Stimulated activated memory B cell treated with anti-CD40 and anti-IgM and Interleukin-4, amounts not matched to agents 10 μg/mL and 1 μg/mL and 100 μg/mL, for 72 hours (primary cell): Measurements from ENCODE around the gene GRIN3B.

ENCODE experiments used
- ATAC-seq: fragments of 150-1000 bp; cut with Tn5 transposase; 2 replicates; pipeline ENCODE4 v1.10.0; 2021
- H3K27ac Mint-ChIP-seq: one replicate; pipeline ENCODE4 v1.8.0; 2022; ENCODE audit warnings: mild to moderate bottlenecking, mixed read lengths
- H3K27me3 Mint-ChIP-seq: one replicate; pipeline ENCODE4 v1.8.0; 2022; ENCODE audit warnings: mixed read lengths
- H3K36me3 Mint-ChIP-seq: one replicate; pipeline ENCODE4 v1.8.0; 2022; ENCODE audit warnings: mixed read lengths
- H3K4me1 Mint-ChIP-seq: one replicate; pipeline ENCODE4 v1.8.0; 2022; ENCODE audit warnings: mixed read lengths
- H3K4me3 Mint-ChIP-seq: one replicate; pipeline ENCODE4 v1.8.0; 2022; ENCODE audit warnings: mild to moderate bottlenecking, moderate library complexity, mixed read lengths
- H3K9me3 Mint-ChIP-seq: one replicate; pipeline ENCODE4 v1.8.0; 2022; ENCODE audit warnings: mixed read lengths

GRIN3B gene

DNA sequence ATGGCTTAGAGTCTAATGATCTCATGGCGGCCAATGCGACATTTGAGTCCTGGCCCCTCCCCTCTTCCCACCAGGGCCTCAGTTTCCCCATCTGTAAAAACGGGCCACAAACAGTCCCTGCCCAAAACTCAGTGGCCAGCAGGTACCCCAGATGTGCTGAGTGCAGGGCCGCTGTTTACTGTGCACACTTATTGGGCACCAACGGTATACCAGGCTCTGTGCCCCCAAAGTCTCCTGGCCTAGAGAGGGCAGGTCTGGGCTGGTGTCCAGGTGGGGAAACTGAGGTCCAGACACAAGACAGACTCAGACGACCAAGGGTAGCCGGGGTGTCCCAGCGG, 39.6 kb upstream of the GRIN3B start:
- Mint-ChIP-seq H3K9me3 (no peaks in the 10 kb centered on the region), H3K36me3 (peaks cover 52% of the 10 kb centered on the region), H3K27me3 (no peaks in the 10 kb centered on the region), H3K4me1 (peaks cover 6% of the 10 kb centered on the region), H3K27ac (no peak overlapping the region), H3K4me3 (no peak overlapping the region)
- no peak for ATAC-seq

DNA sequence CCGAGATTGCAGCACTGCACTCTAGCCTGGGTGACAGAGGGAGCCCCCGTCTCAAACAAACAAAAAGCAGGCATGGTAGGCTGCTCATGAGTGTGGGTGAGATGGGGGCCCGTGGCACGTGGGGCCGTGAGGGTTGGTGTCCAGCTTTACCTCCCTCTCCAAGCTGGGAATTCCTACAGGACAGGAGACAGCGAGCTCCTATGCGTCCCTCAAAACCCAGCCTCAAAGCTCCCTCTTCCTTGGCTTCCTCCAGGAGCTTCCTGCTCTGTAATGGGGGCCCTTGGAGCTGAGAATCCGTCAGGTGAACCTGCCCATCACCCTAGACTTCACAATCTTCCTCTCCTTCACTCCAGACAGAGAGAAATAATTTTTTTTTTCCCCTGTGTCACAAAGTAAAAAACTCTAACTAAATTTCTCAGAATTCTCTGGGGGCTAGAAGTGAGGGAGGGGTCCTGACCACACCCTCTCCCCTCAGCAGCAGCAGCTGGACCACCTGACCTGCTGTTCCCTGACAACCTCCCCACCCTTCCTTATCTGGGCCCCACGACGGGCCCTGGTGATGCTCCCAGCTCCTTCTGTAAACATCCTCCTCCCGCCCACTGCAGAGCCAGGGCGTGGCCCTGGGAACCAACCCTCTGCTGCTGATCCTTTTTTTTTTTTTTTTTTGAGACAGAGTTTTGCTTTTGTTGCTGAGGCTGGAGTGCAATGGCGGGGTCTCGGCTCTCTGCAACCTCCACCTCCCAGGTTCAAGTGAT, 38.2 kb upstream of the GRIN3B start:
- ATAC-seq, result no peak
- peaks cover 5% of the 10 kb centered on the region for H3K4me1 Mint-ChIP-seq
- no peaks in the 10 kb centered on the region for H3K9me3 Mint-ChIP-seq
- H3K4me3 Mint-ChIP-seq, result no peak overlapping the region
- peaks cover 67% of the 10 kb centered on the region for H3K36me3 Mint-ChIP-seq
- no peaks in the 10 kb centered on the region for H3K27me3 Mint-ChIP-seq
- H3K27ac Mint-ChIP-seq, result peak overlapping the region; percentile 57

DNA sequence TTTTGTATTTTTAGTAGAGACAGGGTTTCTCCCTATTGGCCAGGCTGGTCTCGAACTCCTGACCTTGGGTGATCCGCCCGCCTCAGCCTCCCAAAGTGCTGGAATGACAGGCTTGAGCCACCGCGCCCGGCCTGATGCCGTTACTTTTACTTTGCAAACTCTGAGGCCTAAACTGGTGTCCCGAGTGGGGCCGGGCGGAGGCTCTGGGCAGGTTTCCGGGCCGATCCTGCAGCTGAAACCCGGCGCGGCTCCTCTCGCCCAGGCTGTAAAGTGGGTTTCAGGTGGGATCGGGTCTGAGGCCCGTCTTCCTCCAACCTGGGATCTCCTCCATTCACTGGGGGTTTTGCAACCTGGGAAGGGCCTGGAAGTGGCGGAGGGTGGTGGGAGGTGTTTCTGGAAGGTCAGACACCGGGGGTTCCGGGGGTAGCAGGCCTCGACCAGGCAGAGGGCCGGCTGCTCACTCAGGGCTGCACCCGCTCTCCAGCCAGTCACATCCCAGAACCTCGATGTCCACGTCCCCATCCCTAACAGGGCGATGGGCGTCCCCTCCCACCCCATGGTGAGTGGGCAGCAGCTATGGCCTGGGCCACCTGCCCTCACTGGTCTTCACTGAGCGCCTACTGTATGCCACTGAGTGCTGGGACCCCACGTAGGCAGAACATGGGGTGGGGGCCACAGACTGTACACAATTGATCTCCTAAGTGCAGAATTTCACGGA, 37.4 kb upstream of the GRIN3B start:
- no peak overlapping the region for H3K4me3 Mint-ChIP-seq
- no peak for ATAC-seq
- no peaks in the 10 kb centered on the region for H3K9me3 Mint-ChIP-seq
- no peaks in the 10 kb centered on the region for H3K27me3 Mint-ChIP-seq
- peaks cover 73% of the 10 kb centered on the region for H3K36me3 Mint-ChIP-seq
- H3K27ac Mint-ChIP-seq, result no peak overlapping the region
- peaks cover 5% of the 10 kb centered on the region for H3K4me1 Mint-ChIP-seq

DNA sequence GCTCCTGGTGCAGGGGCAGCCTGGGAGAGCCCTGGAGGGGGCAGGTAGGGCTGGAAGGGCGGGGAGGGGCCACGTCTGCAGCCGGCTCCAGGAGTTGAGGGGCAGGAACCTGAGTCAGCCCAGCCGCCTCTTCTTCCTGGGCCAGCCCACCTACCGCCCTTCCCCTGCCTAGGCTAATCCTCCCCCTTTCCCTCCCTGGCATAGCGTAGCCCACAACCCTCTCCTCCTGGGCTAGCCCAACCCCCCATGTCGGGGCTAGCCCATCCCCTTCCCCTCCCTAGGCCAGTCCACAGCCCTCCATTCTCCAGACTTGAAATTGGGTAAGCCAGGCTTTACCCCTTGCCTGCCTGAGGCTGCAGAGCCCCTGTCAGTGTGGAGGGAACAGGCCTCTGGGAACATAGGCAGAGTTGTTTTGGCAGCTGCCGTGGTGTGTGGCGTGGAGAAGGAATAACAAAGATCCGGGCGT, 36.7 kb upstream of the GRIN3B start:
- no peaks in the 10 kb centered on the region for H3K27me3 Mint-ChIP-seq
- no peak overlapping the region for H3K4me3 Mint-ChIP-seq
- no peaks in the 10 kb centered on the region for H3K9me3 Mint-ChIP-seq
- peaks cover 5% of the 10 kb centered on the region for H3K4me1 Mint-ChIP-seq
- no peak overlapping the region for H3K27ac Mint-ChIP-seq
- ATAC-seq, result no peak
- peaks cover 78% of the 10 kb centered on the region for H3K36me3 Mint-ChIP-seq

DNA sequence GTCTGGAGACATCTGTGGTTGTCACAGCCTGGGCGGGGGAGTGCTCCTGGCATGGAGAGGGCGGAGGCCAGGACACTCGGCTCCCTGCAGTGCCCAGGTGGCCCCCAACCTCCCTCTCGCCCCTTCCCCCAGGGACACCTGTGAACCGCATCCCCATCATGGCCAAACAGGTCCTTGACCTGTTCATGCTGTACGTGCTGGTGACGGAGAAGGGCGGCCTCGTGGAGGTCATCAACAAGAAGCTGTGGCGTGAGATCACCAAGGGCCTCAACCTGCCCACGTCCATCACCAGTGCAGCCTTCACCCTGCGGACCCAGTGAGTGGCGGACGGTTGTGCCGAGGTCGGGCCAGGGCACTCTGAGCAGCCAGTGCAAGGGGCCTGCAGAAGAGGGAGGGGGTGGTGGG, 36.1 kb upstream of the GRIN3B start:
- Mint-ChIP-seq H3K4me3 (no peak overlapping the region), H3K36me3 (peaks cover 79% of the 10 kb centered on the region), H3K27ac (no peak overlapping the region), H3K4me1 (peaks cover 5% of the 10 kb centered on the region), H3K27me3 (no peaks in the 10 kb centered on the region), H3K9me3 (no peaks in the 10 kb centered on the region)
- no peak for ATAC-seq

DNA sequence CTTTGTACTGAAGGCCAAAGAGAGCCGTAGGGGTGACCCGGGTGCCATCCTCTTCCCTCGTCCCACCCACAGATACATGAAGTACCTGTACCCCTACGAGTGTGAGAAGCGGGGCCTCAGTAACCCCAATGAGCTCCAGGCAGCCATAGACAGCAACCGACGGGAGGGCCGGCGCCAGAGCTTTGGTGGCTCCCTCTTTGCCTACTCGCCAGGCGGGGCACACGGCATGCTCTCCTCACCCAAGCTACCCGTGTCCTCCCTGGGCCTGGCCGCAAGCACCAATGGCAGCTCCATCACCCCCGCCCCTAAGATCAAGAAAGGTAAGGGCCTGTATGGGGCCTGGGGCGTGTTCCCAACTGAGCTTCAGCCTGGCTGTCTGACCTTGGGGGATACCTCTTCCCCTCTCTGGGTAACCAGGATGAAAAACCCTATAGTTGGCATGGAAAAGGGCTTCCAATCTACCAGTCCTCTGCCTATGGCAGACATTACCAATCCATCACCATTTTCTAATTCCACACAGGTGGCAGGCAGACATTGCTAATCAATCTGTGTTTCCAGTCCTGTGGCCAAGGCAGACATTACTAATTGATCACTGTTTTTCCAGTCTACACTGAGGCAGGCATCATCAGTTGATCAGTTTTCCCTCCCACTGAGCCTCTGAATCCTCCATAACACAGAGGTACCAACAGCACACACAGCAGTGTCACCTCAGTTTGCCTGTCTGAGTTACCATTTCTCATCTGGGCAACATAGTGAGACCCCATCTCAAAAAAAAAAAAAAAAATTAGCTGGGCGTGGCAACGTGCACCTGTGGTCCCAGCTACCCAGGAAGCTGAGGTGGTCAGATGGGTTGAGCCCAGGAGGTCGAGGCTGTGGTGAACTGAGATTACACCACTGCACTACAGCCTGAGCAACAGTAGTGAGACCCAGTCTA, 35.2 kb upstream of the GRIN3B start:
- no peak overlapping the region for H3K4me3 Mint-ChIP-seq

DNA sequence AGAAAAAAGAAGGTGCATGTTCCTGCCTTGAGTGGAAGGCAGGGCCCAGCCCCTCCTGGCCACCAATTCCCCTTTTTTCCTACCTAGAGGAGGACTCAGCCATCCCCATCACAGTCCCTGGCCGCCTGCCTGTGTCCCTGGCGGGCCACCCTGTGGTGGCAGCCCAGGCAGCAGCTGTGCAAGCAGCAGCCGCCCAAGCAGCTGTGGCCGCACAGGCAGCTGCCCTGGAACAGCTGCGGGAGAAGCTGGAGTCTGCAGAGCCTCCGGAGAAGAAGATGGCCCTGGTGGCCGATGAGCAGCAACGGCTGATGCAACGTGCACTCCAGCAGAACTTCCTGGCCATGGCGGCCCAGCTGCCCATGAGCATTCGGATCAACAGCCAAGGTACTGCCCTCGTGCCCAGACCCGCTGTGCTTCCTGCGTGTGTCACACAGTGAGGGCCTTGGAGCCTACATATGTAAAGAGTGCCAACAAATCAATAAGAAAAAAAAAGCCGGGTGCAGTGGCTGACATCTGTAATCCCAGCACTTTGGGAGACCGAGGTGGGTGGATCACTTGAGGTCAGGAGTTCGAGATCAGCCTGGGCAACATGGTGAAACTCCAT, 33.6 kb upstream of the GRIN3B start:
- Mint-ChIP-seq H3K27ac (no peak overlapping the region), H3K36me3 (peaks cover 81% of the 10 kb centered on the region), H3K4me3 (no peak overlapping the region), H3K4me1 (peaks cover 5% of the 10 kb centered on the region), H3K27me3 (no peaks in the 10 kb centered on the region), H3K9me3 (peaks cover 4% of the 10 kb centered on the region)
- no peak for ATAC-seq

More for the DNA sequence above, 35.2 kb upstream of the GRIN3B start:
- peaks cover 72% of the 10 kb centered on the region for H3K36me3 Mint-ChIP-seq
- no peak overlapping the region for H3K27ac Mint-ChIP-seq
- no peak for ATAC-seq
- H3K4me1 Mint-ChIP-seq, result peaks cover 5% of the 10 kb centered on the region
- H3K9me3 Mint-ChIP-seq, result no peaks in the 10 kb centered on the region
- H3K27me3 Mint-ChIP-seq, result no peaks in the 10 kb centered on the region

DNA sequence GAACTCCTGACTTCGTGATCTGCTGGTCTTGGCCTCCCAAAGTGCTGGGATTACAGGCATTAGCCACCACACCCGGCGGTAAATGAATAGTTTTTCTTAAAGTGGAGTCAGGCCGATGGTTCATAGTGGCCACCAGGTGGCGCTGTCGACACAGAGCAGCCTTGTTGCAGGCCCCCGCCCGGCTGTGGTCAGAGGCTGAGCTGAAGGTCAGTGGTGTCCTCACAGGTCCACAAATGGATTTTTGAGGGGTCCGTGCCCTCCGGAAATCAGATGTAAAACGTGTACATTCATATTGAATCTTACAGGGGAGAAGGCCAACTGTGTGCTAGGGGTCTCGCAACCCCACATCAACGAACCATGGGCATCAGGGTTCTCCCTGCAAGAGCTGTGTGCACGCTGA, 29.5 kb upstream of the GRIN3B start:
- Mint-ChIP-seq H3K4me3 (no peak overlapping the region), H3K9me3 (peaks cover 4% of the 10 kb centered on the region), H3K36me3 (peaks cover 56% of the 10 kb centered on the region), H3K4me1 (no peaks in the 10 kb centered on the region), H3K27me3 (no peaks in the 10 kb centered on the region), H3K27ac (no peak overlapping the region)
- no peak for ATAC-seq

DNA sequence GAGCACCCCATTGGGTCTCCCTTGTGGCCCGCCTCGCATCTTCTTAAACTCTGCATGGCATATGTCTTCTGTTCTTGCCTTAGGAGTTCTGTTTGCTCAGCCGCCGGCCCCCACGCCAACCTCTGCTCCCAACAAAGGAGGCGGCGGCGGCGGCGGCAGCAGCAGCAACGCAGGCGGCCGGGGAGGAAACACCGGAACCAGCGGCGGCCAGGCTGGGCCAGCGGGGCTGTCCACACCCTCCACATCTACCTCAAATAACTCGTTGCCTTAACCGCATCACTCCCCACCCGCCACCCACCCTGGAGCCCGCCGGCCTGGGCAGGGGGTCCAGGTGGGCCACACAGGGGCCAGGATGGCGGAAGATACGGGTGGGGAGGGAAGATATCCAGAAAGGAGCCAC, 28.4 kb upstream of the GRIN3B start:
- Mint-ChIP-seq H3K27me3 (no peaks in the 10 kb centered on the region), H3K36me3 (peaks cover 45% of the 10 kb centered on the region), H3K4me1 (no peaks in the 10 kb centered on the region), H3K9me3 (peaks cover 4% of the 10 kb centered on the region), H3K27ac (no peak overlapping the region), H3K4me3 (no peak overlapping the region)
- ATAC-seq, result no peak

DNA sequence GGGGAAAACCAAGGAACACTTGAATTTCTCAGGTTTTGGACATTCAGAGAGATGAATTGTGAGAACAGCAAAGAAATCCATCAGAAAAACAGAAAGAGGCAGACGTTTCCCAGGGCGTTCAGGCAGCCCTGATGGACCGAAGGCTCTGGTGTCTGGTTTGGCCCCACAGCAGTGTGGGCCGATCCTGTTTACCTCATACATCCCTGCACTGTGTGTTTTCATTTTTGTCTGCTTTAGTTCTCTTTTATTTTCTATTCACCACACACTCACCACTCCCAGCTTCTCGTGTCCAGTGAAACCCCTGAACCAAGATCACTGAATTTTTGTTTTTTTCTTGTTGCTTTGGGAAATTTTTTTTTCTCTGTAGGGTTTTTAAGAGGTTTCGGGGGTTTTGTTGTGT, 27.9 kb upstream of the GRIN3B start:
- H3K36me3 Mint-ChIP-seq, result peaks cover 40% of the 10 kb centered on the region
- no peak overlapping the region for H3K4me3 Mint-ChIP-seq
- H3K27ac Mint-ChIP-seq, result no peak overlapping the region
- H3K9me3 Mint-ChIP-seq, result peaks cover 4% of the 10 kb centered on the region
- H3K27me3 Mint-ChIP-seq, result no peaks in the 10 kb centered on the region
- H3K4me1 Mint-ChIP-seq, result no peaks in the 10 kb centered on the region
- ATAC-seq, result no peak

DNA sequence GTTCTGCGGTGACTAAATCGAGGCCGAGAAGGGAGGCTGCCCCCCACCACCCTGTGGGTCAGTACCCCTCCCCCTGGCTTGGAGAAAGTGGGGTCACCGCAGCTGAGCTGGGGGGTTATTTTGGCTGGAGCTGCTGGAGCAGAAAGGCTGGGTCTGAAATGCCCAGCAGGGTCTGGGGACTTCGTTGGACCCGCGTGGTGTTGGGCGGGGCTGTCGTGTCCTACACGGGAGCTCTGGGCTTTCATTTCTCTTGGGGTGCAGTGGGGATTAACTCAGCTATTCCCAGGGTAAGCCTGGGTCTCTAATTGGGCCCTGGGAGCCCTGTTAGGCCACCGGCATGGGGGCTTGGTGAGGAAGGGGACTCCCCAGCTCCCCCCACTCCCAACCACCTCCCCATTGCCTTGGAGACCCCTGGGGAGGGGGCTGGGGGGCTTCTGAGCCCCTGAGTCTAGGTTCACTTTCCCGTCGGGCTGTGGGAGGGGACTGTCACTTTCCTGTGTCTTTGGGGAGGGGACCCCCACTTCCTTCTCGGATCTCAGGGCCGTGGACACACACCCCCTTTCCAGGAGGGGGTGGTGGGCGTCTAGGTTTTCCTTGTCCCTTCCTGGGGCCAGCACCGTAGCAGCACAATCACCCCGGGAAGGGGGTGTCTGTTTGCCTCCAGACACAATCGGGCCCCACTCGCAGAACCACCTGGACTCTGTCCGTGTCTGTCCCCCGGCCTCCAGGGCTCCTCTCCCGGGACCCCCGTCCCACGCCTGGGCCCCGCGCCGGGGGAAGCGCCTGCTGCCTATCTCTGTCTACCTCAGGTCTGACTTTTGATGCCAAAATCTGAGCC, 26.3 kb upstream of the GRIN3B start:
- H3K4me3 Mint-ChIP-seq, result no peak overlapping the region
- peak; percentile 38 for ATAC-seq
- no peaks in the 10 kb centered on the region for H3K4me1 Mint-ChIP-seq
- no peaks in the 10 kb centered on the region for H3K27me3 Mint-ChIP-seq
- peaks cover 27% of the 10 kb centered on the region for H3K36me3 Mint-ChIP-seq
- peaks cover 4% of the 10 kb centered on the region for H3K9me3 Mint-ChIP-seq
- no peak overlapping the region for H3K27ac Mint-ChIP-seq

DNA sequence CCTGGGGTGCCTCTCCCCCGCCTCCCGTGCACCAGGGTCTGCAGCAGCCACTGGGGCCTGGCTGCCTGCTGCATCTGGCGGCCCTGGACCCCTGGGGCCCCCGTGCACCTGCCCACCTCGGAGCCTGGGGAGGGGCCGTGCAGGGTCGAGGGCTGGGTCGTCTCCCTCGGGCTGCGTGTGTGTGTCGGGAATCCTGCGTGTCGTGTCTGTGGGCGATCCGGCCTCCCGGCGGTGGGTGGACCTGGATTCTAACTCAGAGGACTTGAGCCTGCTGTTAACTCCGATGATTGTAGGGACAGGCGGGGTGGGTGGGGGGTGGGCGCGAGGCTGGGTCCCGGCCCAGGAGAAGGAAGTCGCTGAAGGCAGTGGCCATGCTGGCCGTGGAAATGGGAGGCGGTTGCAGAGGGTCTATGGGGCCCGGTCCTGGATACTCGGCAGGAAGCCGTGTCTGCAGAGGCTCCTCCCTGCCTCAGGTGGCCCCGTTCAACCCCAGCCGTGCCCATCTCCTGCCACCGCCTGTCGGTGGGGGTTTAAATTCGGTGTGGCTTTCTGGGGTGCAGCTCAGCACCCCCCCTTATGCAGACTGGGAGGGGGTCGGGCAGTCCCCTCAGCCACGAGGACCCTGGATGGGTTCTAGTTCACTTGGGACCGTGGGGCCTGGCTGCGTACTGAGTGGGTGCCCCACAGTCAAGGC, 25.5 kb upstream of the GRIN3B start:
- Mint-ChIP-seq H3K9me3 (peaks cover 4% of the 10 kb centered on the region), H3K27ac (no peak overlapping the region), H3K4me1 (no peaks in the 10 kb centered on the region), H3K4me3 (no peak overlapping the region), H3K36me3 (peaks cover 23% of the 10 kb centered on the region), H3K27me3 (no peaks in the 10 kb centered on the region)
- ATAC-seq, result no peak

DNA sequence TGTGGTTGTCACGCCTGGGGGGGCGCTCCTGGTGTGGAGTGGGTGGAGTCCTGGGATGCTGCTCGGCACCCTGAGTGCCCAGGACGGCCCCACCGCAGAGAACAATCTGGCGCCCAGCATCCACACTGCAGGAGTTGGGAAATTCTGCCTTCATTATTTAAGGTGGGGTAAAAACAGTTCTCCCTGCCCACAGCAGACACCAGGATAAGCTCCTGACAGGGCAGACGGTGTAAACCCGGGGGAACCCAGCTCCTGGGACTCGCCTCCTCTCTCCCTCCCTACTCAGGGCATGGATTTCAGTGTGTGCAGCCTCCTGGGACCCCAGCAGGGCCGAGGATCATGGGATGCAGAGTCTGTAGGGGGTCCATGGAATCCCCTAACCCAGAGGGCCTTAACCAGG, 23.7 kb upstream of the GRIN3B start:
- peaks cover 12% of the 10 kb centered on the region for H3K36me3 Mint-ChIP-seq
- H3K4me3 Mint-ChIP-seq, result no peak overlapping the region
- H3K27ac Mint-ChIP-seq, result no peak overlapping the region
- ATAC-seq, result no peak
- peaks cover 8% of the 10 kb centered on the region for H3K4me1 Mint-ChIP-seq
- H3K9me3 Mint-ChIP-seq, result no peaks in the 10 kb centered on the region
- no peaks in the 10 kb centered on the region for H3K27me3 Mint-ChIP-seq

DNA sequence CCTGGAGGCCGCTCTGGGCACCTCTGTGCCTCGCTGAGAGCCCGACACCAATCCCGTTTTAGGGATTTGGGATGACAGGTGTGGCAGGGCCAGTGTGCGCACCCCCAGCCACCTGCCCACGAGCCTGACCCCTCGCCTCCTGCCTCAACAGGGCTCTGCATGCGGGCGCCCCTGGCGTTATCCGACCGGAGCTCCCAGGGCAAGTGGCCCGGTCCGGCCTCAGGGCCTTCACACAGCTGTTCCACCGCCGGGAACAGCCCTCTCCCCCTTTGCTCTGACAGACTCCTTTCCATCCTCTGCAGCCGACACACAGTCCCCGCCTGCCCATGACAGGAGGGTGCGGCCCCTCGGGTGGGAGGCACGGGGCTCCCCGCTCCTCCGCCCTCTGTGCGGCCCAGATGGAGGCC, 23.2 kb upstream of the GRIN3B start:
- peaks cover 8% of the 10 kb centered on the region for H3K4me1 Mint-ChIP-seq
- H3K9me3 Mint-ChIP-seq, result no peaks in the 10 kb centered on the region
- peak; percentile 21 for ATAC-seq
- H3K27ac Mint-ChIP-seq, result no peak overlapping the region
- no peak overlapping the region for H3K4me3 Mint-ChIP-seq
- H3K27me3 Mint-ChIP-seq, result no peaks in the 10 kb centered on the region
- H3K36me3 Mint-ChIP-seq, result peaks cover 7% of the 10 kb centered on the region
